SU-DHL-6 (cell line): Measurements from ENCODE around the gene GLIPR2.

ENCODE experiments used
- H2AFZ ChIP-seq: fragments of 200-600 bp; sonication (generic); 2 replicates; pipeline ENCODE4 v1.6.1; 2014; ENCODE audit warnings: low read depth, mild to moderate bottlenecking, moderate library complexity, mixed read lengths, antibody characterized with exemption, low read length; ENCODE audit not compliant: severe bottlenecking
- H3F3A ChIP-seq: fragments of 200-600 bp; shearing (Covaris generic); 2 replicates; pipeline ENCODE4 v1.6.0; 2016; ENCODE audit warnings: antibody characterized with exemption, mild to moderate bottlenecking; ENCODE audit not compliant: insufficient read depth
- H3K27ac ChIP-seq: fragments of 200-600 bp; sonication (generic); 2 replicates; pipeline ENCODE4 v1.5.1; 2016; ENCODE audit warnings: low read depth, mild to moderate bottlenecking, low read length, moderate library complexity, mixed read lengths
- H3K27me3 ChIP-seq: fragments of 200-600 bp; sonication (generic), shearing (Covaris generic); 2 replicates; pipeline ENCODE4 v1.6.0; 2014; ENCODE audit warnings: mild to moderate bottlenecking, low read length
- H3K36me3 ChIP-seq: fragments of 200-600 bp; sonication (generic); 2 replicates; pipeline ENCODE4 v1.6.1; 2014; ENCODE audit warnings: mild to moderate bottlenecking, low read length, mixed read lengths
- H3K4me2 ChIP-seq: fragments of 300-600, 200-600 bp; shearing (Covaris generic), sonication (generic); 2 replicates; pipeline ENCODE4 v1.6.0; 2014; ENCODE audit warnings: low read length, low read depth, mild to moderate bottlenecking; ENCODE audit not compliant: poor library complexity, severe bottlenecking
- H3K4me3 ChIP-seq: fragments of 200-600 bp; sonication (generic); 2 replicates; pipeline ENCODE4 v1.5.1; 2014; ENCODE audit warnings: antibody characterized with exemption, low read length, mild to moderate bottlenecking, mixed read lengths; ENCODE audit not compliant: insufficient read depth, poor library complexity, severe bottlenecking
- H3K79me2 ChIP-seq: fragments of 200-600 bp; sonication (generic); 2 replicates; pipeline ENCODE4 v1.6.1; 2014; ENCODE audit warnings: mild to moderate bottlenecking, low read length, moderate library complexity; ENCODE audit not compliant: insufficient read depth
- H3K9ac ChIP-seq: fragments of 200-600 bp; sonication (generic); 2 replicates; pipeline ENCODE4 v1.7.0; 2014; ENCODE audit warnings: mild to moderate bottlenecking, low read length
- H3K9me2 ChIP-seq: fragments of 200-600 bp; sonication (generic); replicated peaks from 2 replicates; pipeline ENCODE4 v1.6.1; 2014; ENCODE audit warnings: low read length; ENCODE audit not compliant: insufficient read depth
- H3K9me3 ChIP-seq: fragments of 200-600 bp; sonication (generic); 2 replicates; pipeline ENCODE4 v1.6.1; 2014; ENCODE audit warnings: low read length, mixed read lengths; ENCODE audit not compliant: insufficient read depth
- H4K20me1 ChIP-seq: fragments of 200-600 bp; sonication (generic); 2 replicates; pipeline ENCODE4 v1.6.1; 2014; ENCODE audit warnings: low read depth, mild to moderate bottlenecking, antibody characterized with exemption, low read length, moderate library complexity, mixed read lengths
- CTCF ChIP-seq: fragments of 200-600 bp; sonication (generic); IDR thresholded peaks from one replicate; pipeline ENCODE4 v1.5.1; 2017; ENCODE audit warnings: antibody characterized with exemption, mild to moderate bottlenecking, low read length, moderate library complexity; ENCODE audit not compliant: insufficient read depth, poor library complexity, severe bottlenecking
- EZH2phosphoT487 ChIP-seq: fragments of 200-600 bp; sonication (generic), shearing (Covaris generic); conservative IDR thresholded peaks from 2 replicates; pipeline ENCODE4 v1.6.1; 2018; ENCODE audit warnings: mild to moderate bottlenecking, antibody characterized with exemption, low read length, moderate library complexity, mixed read lengths

Gene GLIPR2

GRCh38 chr9:36119476-36119875 lies 17.1 kb upstream of the GLIPR2 start:
- Histone ChIP-seq H3F3A (no peaks in the 10 kb centered on the region), H3K4me3 (no peak overlapping the region), H3K27ac (no peak overlapping the region), H3K27me3 (no peaks in the 10 kb centered on the region), H3K9ac (no peak overlapping the region), H3K9me3 (no peaks in the 10 kb centered on the region), H3K79me2 (no peaks in the 10 kb centered on the region), H2AFZ (no peak overlapping the region), H3K36me3 (no peaks in the 10 kb centered on the region), H3K4me2 (no peak overlapping the region), H4K20me1 (no peaks in the 10 kb centered on the region), H3K9me2 (no peaks in the 10 kb centered on the region)
- no peak for TF ChIP-seq CTCF
- no peak for TF ChIP-seq EZH2phosphoT487

- H3K79me2 ChIP-seq: no peaks in the 10 kb centered on the region
- no peak overlapping the region for H2AFZ ChIP-seq
- no peak for TF ChIP-seq CTCF
- TF ChIP-seq EZH2phosphoT487: no peak
- no peaks in the 10 kb centered on the region for H3K9me3 ChIP-seq
- H4K20me1 ChIP-seq: no peaks in the 10 kb centered on the region
- H3K36me3 ChIP-seq: no peaks in the 10 kb centered on the region
- no peaks in the 10 kb centered on the region for H3F3A ChIP-seq
- H3K27ac ChIP-seq: no peak overlapping the region
- no peak overlapping the region for H3K4me2 ChIP-seq
- H3K27me3 ChIP-seq: no peaks in the 10 kb centered on the region
- no peaks in the 10 kb centered on the region for H3K9me2 ChIP-seq
- no peak overlapping the region for H3K9ac ChIP-seq
- H3K4me3 ChIP-seq: no peak overlapping the region
These were observed 15.8 kb upstream of the GLIPR2 start for GRCh38 chr9:36120705-36121104.

- H3K4me2 ChIP-seq: no peak overlapping the region
- no peaks in the 10 kb centered on the region for H3K9me2 ChIP-seq
- no peaks in the 10 kb centered on the region for H3K27me3 ChIP-seq
- H3K4me3 ChIP-seq: no peak overlapping the region
- no peak for TF ChIP-seq CTCF
- no peak for TF ChIP-seq EZH2phosphoT487
- no peaks in the 10 kb centered on the region for H3K79me2 ChIP-seq
- no peak overlapping the region for H2AFZ ChIP-seq
- no peak overlapping the region for H3K9ac ChIP-seq
- H3K27ac ChIP-seq: no peak overlapping the region
- no peaks in the 10 kb centered on the region for H3F3A ChIP-seq
- H3K36me3 ChIP-seq: no peaks in the 10 kb centered on the region
- no peaks in the 10 kb centered on the region for H3K9me3 ChIP-seq
- no peaks in the 10 kb centered on the region for H4K20me1 ChIP-seq
These were observed 14.6 kb upstream of the GLIPR2 start for GRCh38 chr9:36121971-36122370.
